GM12878 (cell line): Measurements from ENCODE around the gene TRPC4. TPM values are rescaled to one million over a fixed set of nuclear protein-coding genes. Genes with fewer than 3 reads are reported as not detected.

Experiments used
- ATAC-seq: fragments of 200-7000 bp; cut with Tn5 transposase; 3 replicates; pipeline ENCODE4 v1.9.1; 2020; ENCODE audit warnings: mild to moderate bottlenecking, moderate library complexity
- BruUV-seq: library from RNA; stranded (reverse); fragments of 400-500 nt; replicated peaks from 2 replicates; lab custom pipeline; 2021; lab: Mats Ljungman, UMichigan
- CTCF ChIA-PET: fragments of 300-600 bp; sonication (Branson Sonifier 250); formaldehyde crosslinking; extraction: SDS; loops from one replicate; lab custom pipeline; 2021; ENCODE audit warnings: inconsistent platforms; lab: Yijun Ruan, JAX
- POLR2A ChIA-PET: fragments of 350-600 bp; formaldehyde crosslinking; extraction: SDS; loops from one replicate; lab custom pipeline; 2021; ENCODE audit warnings: inconsistent platforms; lab: Charles Lee
- RAD21 ChIA-PET: fragments of 300-600 bp; sonication (Branson Sonifier 250); formaldehyde crosslinking; loops from one replicate; lab custom pipeline; 2023; ENCODE audit warnings: antibody characterized with exemption; ENCODE audit not compliant: unreplicated experiment; lab: Charles Lee
- SMC1A ChIA-PET: fragments of 300-600 bp; sonication (Branson Sonifier 250); formaldehyde crosslinking; loops from one replicate; lab custom pipeline; 2023; ENCODE audit not compliant: unreplicated experiment, uncharacterized antibody; lab: Charles Lee
- DNase-seq: peaks from one replicate; pipeline ENCODE4 v3.0.0-alpha.2; 2011; ENCODE audit warnings: low read depth, low spot score
- FAIRE-seq: peaks from 3 replicates; lab custom pipeline; 2011; peaks lifted over from hg19 to GRCh38; lab: Jason Lieb, UNC
- H2AFZ ChIP-seq: 2 replicates; pipeline ENCODE4 v1.6.0; 2011; ENCODE audit warnings: low read depth, low read length, control low read depth; ENCODE audit not compliant: control insufficient read depth
- H3K27ac ChIP-seq: 2 replicates; pipeline ENCODE4 v1.5.1; 2011; ENCODE audit warnings: control low read depth; ENCODE audit not compliant: control insufficient read depth, insufficient read depth
- H3K27me3 ChIP-seq, 2 experiments: replicated peaks in 1 of 2; 2 replicates each; pipeline versions ENCODE4 v1.6.0 to v1.6.1; 2011; ENCODE audit warnings: low read length in 1 of 2; ENCODE audit not compliant: control insufficient read depth in 2 of 2, insufficient read depth in 2 of 2
- H3K36me3 ChIP-seq, 2 experiments: 2 replicates each; pipeline ENCODE4 v1.5.1; 2011; ENCODE audit warnings: low read length in 1 of 2; ENCODE audit not compliant: control insufficient read depth in 2 of 2, insufficient read depth in 2 of 2
- H3K4me1 ChIP-seq: 2 replicates; pipeline ENCODE4 v1.6.1; 2011; ENCODE audit warnings: mild to moderate bottlenecking, low read length, moderate library complexity, mixed read lengths; ENCODE audit not compliant: control insufficient read depth, insufficient read depth
- H3K4me2 ChIP-seq: 2 replicates; pipeline ENCODE4 v1.6.0; 2011; ENCODE audit warnings: control low read depth; ENCODE audit not compliant: control insufficient read depth, insufficient read depth
- H3K4me3 ChIP-seq: fragments of 200-600 bp; sonication (generic); 2 replicates; pipeline ENCODE4 v1.5.1; 2016
- H3K79me2 ChIP-seq: 2 replicates; pipeline ENCODE4 v1.6.0; 2011; ENCODE audit warnings: low read length; ENCODE audit not compliant: control insufficient read depth, insufficient read depth
- H3K9ac ChIP-seq: 2 replicates; pipeline ENCODE4 v1.8.0; 2011; ENCODE audit warnings: low read length, control low read depth, mixed read lengths; ENCODE audit not compliant: control insufficient read depth, insufficient read depth
- H3K9me3 ChIP-seq: replicated peaks from 3 replicates; pipeline ENCODE4 v1.5.1; 2011; ENCODE audit warnings: mild to moderate bottlenecking, low read length; ENCODE audit not compliant: control insufficient read depth, insufficient read depth
- H4K20me1 ChIP-seq: 2 replicates; pipeline ENCODE4 v1.6.0; 2011; ENCODE audit not compliant: control insufficient read depth, insufficient read depth
- CBFB ChIP-seq: IDR thresholded peaks from 2 replicates; pipeline ENCODE4 v1.6.1; 2016; ENCODE audit warnings: antibody characterized with exemption, low read depth
- CUX1 ChIP-seq: IDR thresholded peaks from 2 replicates; pipeline ENCODE4 v1.6.1; 2012; ENCODE audit warnings: improper control_type of control experiment, low read depth, low read length; ENCODE audit not compliant: insufficient replicate concordance
- NRF1 ChIP-seq: conservative IDR thresholded peaks from 2 replicates; pipeline ENCODE4 v1.6.1; 2011; ENCODE audit warnings: mild to moderate bottlenecking, low read depth, low read length, improper control_type of control experiment
- PML ChIP-seq: IDR thresholded peaks from 2 replicates; pipeline ENCODE4 v1.6.1; 2012; ENCODE audit warnings: low read length, inconsistent platforms
- POU2F2 ChIP-seq: IDR thresholded peaks from 3 replicates; pipeline ENCODE4 v1.6.1; 2011; ENCODE audit warnings: low read depth, mild to moderate bottlenecking, low read length, borderline replicate concordance
- SPI1 ChIP-seq: IDR thresholded peaks from 2 replicates; pipeline ENCODE4 v1.6.1; 2011; ENCODE audit warnings: low read depth, mild to moderate bottlenecking, low read length, moderate library complexity, borderline replicate concordance; ENCODE audit not compliant: insufficient read depth
- ZBTB33 ChIP-seq: fragments of 450-650 bp; IDR thresholded peaks from 2 replicates; pipeline ENCODE4 v1.6.1; 2017; ENCODE audit warnings: mild to moderate bottlenecking
- ZNF217 ChIP-seq: fragments of 450-650 bp; IDR thresholded peaks from 2 replicates; pipeline ENCODE4 v1.6.1; 2017; ENCODE audit warnings: antibody characterized with exemption, mild to moderate bottlenecking
- ZNF622 ChIP-seq: fragments of 450-650 bp; IDR thresholded peaks from 2 replicates; pipeline ENCODE4 v1.6.1; 2017; ENCODE audit warnings: mild to moderate bottlenecking, inconsistent platforms
- WGBS: methylation state at CpG from one replicate; pipeline ENCODE4 v1.1.6; 2016; ENCODE audit warnings: low lambda C conversion rate; ENCODE audit not compliant: insufficient replicate concordance, insufficient coverage; ENCODE audit errors: missing lambda C conversion rate; 5-methylcytosine and 5-hydroxymethylcytosine counted together
- in situ Hi-C: fragments of 300-500 bp; cut with MboI; formaldehyde crosslinking; loops from 9 replicates; pipeline ENCODE4 v1.14.3; 2018; ENCODE audit warnings: mixed read lengths
- intact Hi-C: fragments of 100-400 bp; cut with micrococcal nuclease; formaldehyde crosslinking; loops from one replicate; pipeline ENCODE4 v1.14.2; 2022; ENCODE audit not compliant: unreplicated experiment
- polyA plus RNA-seq, 11 experiments: library from polyadenylated mRNA; depleted of rRNA in 4 of 11; unstranded in 6 of 11; stranded (reverse) in 5 of 11; fragments of >200 nt; fragmentation: Nextera tagmentation in 4 of 11; fragmentation: Illumina TruSeq in 1 of 11; extraction: Ambion mirVana in 4 of 11; extraction: Trizol in 1 of 11; gene quantifications; 1 replicate in 1 of 11; 2 replicates in 10 of 11; pipeline versions ENCODE4 v1.2.1 to v1.2.3, GENCODE V29; 2011 to 2016; ENCODE audit warnings: inconsistent platforms in 2 of 11, missing spikeins in 2 of 11, low read depth in 1 of 11
- total RNA-seq, 4 experiments: library from RNA; depleted of rRNA in 3 of 4; stranded (reverse); fragments of >200 nt in 3 of 4; fragmentation: Illumina TruSeq in 1 of 4; extraction: Trizol in 1 of 4; gene quantifications; 2 replicates each; pipeline versions ENCODE4 v1.2.1 to v1.2.3, GENCODE V29; 2013 to 2021
- TF ChIP-seq, protein P1 (sequence below): IDR thresholded peaks from 2 replicates; pipeline ENCODE4 v1.6.1; 2012; ENCODE audit warnings: low read length, inconsistent platforms

TRPC4 gene
- total and polyA plus RNA-seq, 10 of the 15 experiments (the other 5 are each of a cell fraction or from before 2014, with no cell fraction given) = not detected

DNA sequence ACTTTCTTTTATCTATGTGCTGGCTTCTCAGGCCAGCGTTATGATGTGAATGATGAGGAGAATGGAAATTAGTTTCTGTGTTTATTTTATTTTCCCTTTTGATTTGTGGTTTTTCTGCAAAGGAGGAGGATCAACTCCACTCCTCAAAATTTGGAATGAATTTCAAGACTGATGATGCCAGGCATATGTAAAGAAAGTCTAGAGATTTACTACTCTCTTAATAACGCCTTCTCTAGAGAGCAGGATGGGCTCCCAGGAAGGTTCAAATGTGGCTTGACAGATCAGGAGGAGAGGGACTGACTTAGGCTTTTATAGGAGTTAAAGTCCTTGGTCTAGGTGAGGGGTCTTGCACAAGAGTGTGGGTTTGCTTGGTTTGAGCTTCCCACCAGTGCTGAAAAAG is 255.9 kb downstream of the TRPC4 start:
- no peak for ATAC-seq
- no peak overlapping the region for H3K4me2 ChIP-seq
- in situ Hi-C loops = no loop called here

DNA sequence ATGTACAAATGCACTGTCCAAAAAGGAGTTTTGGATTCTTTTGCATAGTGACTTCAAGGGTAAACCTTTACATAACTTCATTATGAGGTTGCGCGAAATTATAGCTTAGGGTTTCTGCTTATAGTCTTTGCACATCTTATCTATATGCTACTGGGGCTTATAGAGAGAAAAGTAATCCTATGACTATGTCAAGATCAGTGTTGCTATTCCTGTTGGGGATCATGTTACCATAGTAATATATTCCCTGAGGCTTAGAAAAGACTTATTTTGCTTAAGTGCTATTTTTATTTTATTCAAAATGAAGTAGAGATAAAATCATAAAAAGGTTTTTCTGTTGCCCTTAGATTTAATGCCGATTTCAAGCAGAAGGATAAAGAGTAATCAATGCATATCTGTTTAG is 256.3 kb downstream of the TRPC4 start:
- FAIRE-seq = no peak
- no peaks in the 10 kb centered on the region for H4K20me1 ChIP-seq
- WGBS = 60% methylated on average over 3 of the region's 3 CpGs
- ChIA-PET SMC1A (no interaction called here), POLR2A (no interaction called here), CTCF (no interaction called here), RAD21 (no interaction called here)
- no peak overlapping the region for H3K9ac ChIP-seq
- ATAC-seq = no peak
- H3K36me3 ChIP-seq = no peaks in the 10 kb centered on the region
- no peaks in the 10 kb centered on the region for H3K9me3 ChIP-seq
- intact Hi-C loops (no loop called here), in situ Hi-C loops (no loop called here)
- H3K27me3 ChIP-seq = no peaks in the 10 kb centered on the region
- no TSS peak for BruUV-seq
- H3K79me2 ChIP-seq = no peaks in the 10 kb centered on the region
- no peak overlapping the region for H2AFZ ChIP-seq
- no peak overlapping the region for H3K27ac ChIP-seq
- no peak for DNase-seq
- no peaks in the 10 kb centered on the region for H3K4me1 ChIP-seq
- H3K4me2 ChIP-seq = no peak overlapping the region
- H3K4me3 ChIP-seq = no peak overlapping the region
- no peak for TF ChIP-seq POU2F2
- TF ChIP-seq SPI1 = no peak
- no peak for TF ChIP-seq ZNF217
- no peak for TF ChIP-seq ZBTB33
- TF ChIP-seq PML = no peak
- TF ChIP-seq ZNF622 = no peak
- TF ChIP-seq NRF1 = no peak
- TF ChIP-seq, protein P1, sequence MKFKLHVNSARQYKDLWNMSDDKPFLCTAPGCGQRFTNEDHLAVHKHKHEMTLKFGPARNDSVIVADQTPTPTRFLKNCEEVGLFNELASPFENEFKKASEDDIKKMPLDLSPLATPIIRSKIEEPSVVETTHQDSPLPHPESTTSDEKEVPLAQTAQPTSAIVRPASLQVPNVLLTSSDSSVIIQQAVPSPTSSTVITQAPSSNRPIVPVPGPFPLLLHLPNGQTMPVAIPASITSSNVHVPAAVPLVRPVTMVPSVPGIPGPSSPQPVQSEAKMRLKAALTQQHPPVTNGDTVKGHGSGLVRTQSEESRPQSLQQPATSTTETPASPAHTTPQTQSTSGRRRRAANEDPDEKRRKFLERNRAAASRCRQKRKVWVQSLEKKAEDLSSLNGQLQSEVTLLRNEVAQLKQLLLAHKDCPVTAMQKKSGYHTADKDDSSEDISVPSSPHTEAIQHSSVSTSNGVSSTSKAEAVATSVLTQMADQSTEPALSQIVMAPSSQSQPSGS = no peak
- no peak for TF ChIP-seq CUX1

More for the DNA sequence above, 255.9 kb downstream of the TRPC4 start:
- FAIRE-seq (no peak), DNase-seq (no peak)
- BruUV-seq = no TSS peak
- Histone ChIP-seq H3K4me1 (no peaks in the 10 kb centered on the region), H3K9me3 (no peaks in the 10 kb centered on the region), H2AFZ (no peak overlapping the region), H4K20me1 (no peaks in the 10 kb centered on the region), H3K9ac (no peak overlapping the region), H3K27ac (no peak overlapping the region), H3K4me3 (no peak overlapping the region), H3K79me2 (no peaks in the 10 kb centered on the region), H3K36me3 (no peaks in the 10 kb centered on the region), H3K27me3 (no peaks in the 10 kb centered on the region)
- ChIA-PET POLR2A (no interaction called here), RAD21 (no interaction called here), CTCF (no interaction called here), SMC1A (no interaction called here)
- 0% methylated on average over 2 of the region's 2 CpGs for WGBS
- intact Hi-C loops = no loop called here
- no peak for TF ChIP-seq CBFB
- TF ChIP-seq, all 136 proteins: peak for 0
